SU-DHL-6 (cell line): ENCODE results near the gene RAB31.
"Not testable (repeated sequence)": the region's sequence is repeated elsewhere in the genome, so short reads cannot be mapped to it uniquely, and the experiment has no call there.

Experiments used
- H2AFZ ChIP-seq: fragments of 200-600 bp; sonication (generic); 2 replicates; pipeline ENCODE4 v1.6.1; 2014; ENCODE audit warnings: low read depth, mild to moderate bottlenecking, moderate library complexity, mixed read lengths, antibody characterized with exemption, low read length; ENCODE audit not compliant: severe bottlenecking
- H3F3A ChIP-seq: fragments of 200-600 bp; shearing (Covaris generic); 2 replicates; pipeline ENCODE4 v1.6.0; 2016; ENCODE audit warnings: antibody characterized with exemption, mild to moderate bottlenecking; ENCODE audit not compliant: insufficient read depth
- H3K27ac ChIP-seq: fragments of 200-600 bp; sonication (generic); 2 replicates; pipeline ENCODE4 v1.5.1; 2016; ENCODE audit warnings: low read depth, mild to moderate bottlenecking, low read length, moderate library complexity, mixed read lengths
- H3K27me3 ChIP-seq: fragments of 200-600 bp; sonication (generic), shearing (Covaris generic); 2 replicates; pipeline ENCODE4 v1.6.0; 2014; ENCODE audit warnings: mild to moderate bottlenecking, low read length
- H3K36me3 ChIP-seq: fragments of 200-600 bp; sonication (generic); 2 replicates; pipeline ENCODE4 v1.6.1; 2014; ENCODE audit warnings: mild to moderate bottlenecking, low read length, mixed read lengths
- H3K4me2 ChIP-seq: fragments of 300-600, 200-600 bp; shearing (Covaris generic), sonication (generic); 2 replicates; pipeline ENCODE4 v1.6.0; 2014; ENCODE audit warnings: low read length, low read depth, mild to moderate bottlenecking; ENCODE audit not compliant: poor library complexity, severe bottlenecking
- H3K4me3 ChIP-seq: fragments of 200-600 bp; sonication (generic); 2 replicates; pipeline ENCODE4 v1.5.1; 2014; ENCODE audit warnings: antibody characterized with exemption, low read length, mild to moderate bottlenecking, mixed read lengths; ENCODE audit not compliant: insufficient read depth, poor library complexity, severe bottlenecking
- H3K79me2 ChIP-seq: fragments of 200-600 bp; sonication (generic); 2 replicates; pipeline ENCODE4 v1.6.1; 2014; ENCODE audit warnings: mild to moderate bottlenecking, low read length, moderate library complexity; ENCODE audit not compliant: insufficient read depth
- H3K9ac ChIP-seq: fragments of 200-600 bp; sonication (generic); 2 replicates; pipeline ENCODE4 v1.7.0; 2014; ENCODE audit warnings: mild to moderate bottlenecking, low read length
- H3K9me2 ChIP-seq: fragments of 200-600 bp; sonication (generic); replicated peaks from 2 replicates; pipeline ENCODE4 v1.6.1; 2014; ENCODE audit warnings: low read length; ENCODE audit not compliant: insufficient read depth
- H3K9me3 ChIP-seq: fragments of 200-600 bp; sonication (generic); 2 replicates; pipeline ENCODE4 v1.6.1; 2014; ENCODE audit warnings: low read length, mixed read lengths; ENCODE audit not compliant: insufficient read depth
- H4K20me1 ChIP-seq: fragments of 200-600 bp; sonication (generic); 2 replicates; pipeline ENCODE4 v1.6.1; 2014; ENCODE audit warnings: low read depth, mild to moderate bottlenecking, antibody characterized with exemption, low read length, moderate library complexity, mixed read lengths
- EZH2phosphoT487 ChIP-seq: fragments of 200-600 bp; sonication (generic), shearing (Covaris generic); conservative IDR thresholded peaks from 2 replicates; pipeline ENCODE4 v1.6.1; 2018; ENCODE audit warnings: mild to moderate bottlenecking, antibody characterized with exemption, low read length, moderate library complexity, mixed read lengths
- TF ChIP-seq, protein P1 (sequence below): fragments of 200-600 bp; sonication (generic); IDR thresholded peaks from one replicate; pipeline ENCODE4 v1.5.1; 2017; ENCODE audit warnings: antibody characterized with exemption, mild to moderate bottlenecking, low read length, moderate library complexity; ENCODE audit not compliant: insufficient read depth, poor library complexity, severe bottlenecking

The RAB31 gene

DNA sequence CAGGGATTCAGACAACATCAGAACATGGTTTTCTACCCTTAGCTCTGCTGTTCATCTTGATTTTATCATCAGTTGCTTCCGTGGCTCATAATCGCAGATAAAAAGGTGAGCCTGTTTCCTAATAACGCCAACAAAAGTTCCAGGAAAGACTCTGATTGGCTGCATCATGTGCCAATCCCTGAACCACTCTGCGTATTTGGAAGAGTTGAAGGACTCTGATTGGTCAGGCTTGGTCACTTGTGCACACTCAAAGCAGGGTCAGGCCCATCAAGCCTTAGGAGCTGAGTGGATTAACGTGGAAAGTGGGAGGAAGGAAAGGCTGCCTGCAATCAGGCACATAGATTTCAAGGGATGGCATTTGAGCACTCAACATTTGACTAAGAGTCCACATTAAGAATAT, 189.0 kb downstream of the RAB31 start:
- no peak overlapping the region for H3K27ac ChIP-seq
- H3F3A ChIP-seq, result no peaks in the 10 kb centered on the region
- no peak overlapping the region for H2AFZ ChIP-seq

DNA sequence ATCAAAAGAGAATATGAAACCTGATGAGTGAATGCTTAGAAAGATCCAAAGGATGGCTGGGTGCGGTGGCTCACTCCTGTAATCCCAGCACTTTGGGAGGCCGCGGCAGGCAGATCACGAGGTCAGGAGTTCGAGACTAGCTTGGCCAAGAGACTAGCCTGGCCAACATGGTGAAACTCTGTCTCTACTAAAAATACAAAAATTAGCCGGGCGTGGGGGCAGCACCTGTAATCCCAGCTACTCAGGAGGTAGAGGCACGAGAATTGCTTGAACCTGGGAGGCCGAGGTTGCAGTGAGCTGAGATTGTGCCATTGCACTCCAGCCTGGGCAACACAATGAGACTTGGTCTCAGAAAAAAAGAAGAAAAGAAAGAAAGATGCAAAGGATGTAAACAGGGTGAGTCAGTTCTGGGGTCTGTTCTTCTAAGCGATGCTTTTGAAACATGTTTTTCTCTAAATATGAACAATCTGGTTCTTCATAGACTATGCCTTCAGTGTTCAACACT, 189.7 kb downstream of the RAB31 start:
- not testable (repeated sequence) for H3K36me3 ChIP-seq, H3K9me2 ChIP-seq, H3K27ac ChIP-seq, H2AFZ ChIP-seq, H3K4me2 ChIP-seq, H3K4me3 ChIP-seq, H4K20me1 ChIP-seq, H3K9me3 ChIP-seq, H3K79me2 ChIP-seq, H3K27me3 ChIP-seq, H3K9ac ChIP-seq, H3F3A ChIP-seq

More for the DNA sequence above, 189.0 kb downstream of the RAB31 start:
- Histone ChIP-seq H3K79me2 (no peaks in the 10 kb centered on the region), H3K9me2 (no peaks in the 10 kb centered on the region), H4K20me1 (no peaks in the 10 kb centered on the region), H3K9me3 (no peaks in the 10 kb centered on the region), H3K4me2 (no peak overlapping the region), H3K36me3 (no peaks in the 10 kb centered on the region), H3K27me3 (no peaks in the 10 kb centered on the region), H3K4me3 (no peak overlapping the region), H3K9ac (no peak overlapping the region)
- TF ChIP-seq EZH2phosphoT487, result no peak
- TF ChIP-seq, protein P1, sequence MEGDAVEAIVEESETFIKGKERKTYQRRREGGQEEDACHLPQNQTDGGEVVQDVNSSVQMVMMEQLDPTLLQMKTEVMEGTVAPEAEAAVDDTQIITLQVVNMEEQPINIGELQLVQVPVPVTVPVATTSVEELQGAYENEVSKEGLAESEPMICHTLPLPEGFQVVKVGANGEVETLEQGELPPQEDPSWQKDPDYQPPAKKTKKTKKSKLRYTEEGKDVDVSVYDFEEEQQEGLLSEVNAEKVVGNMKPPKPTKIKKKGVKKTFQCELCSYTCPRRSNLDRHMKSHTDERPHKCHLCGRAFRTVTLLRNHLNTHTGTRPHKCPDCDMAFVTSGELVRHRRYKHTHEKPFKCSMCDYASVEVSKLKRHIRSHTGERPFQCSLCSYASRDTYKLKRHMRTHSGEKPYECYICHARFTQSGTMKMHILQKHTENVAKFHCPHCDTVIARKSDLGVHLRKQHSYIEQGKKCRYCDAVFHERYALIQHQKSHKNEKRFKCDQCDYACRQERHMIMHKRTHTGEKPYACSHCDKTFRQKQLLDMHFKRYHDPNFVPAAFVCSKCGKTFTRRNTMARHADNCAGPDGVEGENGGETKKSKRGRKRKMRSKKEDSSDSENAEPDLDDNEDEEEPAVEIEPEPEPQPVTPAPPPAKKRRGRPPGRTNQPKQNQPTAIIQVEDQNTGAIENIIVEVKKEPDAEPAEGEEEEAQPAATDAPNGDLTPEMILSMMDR, result no peak

DNA sequence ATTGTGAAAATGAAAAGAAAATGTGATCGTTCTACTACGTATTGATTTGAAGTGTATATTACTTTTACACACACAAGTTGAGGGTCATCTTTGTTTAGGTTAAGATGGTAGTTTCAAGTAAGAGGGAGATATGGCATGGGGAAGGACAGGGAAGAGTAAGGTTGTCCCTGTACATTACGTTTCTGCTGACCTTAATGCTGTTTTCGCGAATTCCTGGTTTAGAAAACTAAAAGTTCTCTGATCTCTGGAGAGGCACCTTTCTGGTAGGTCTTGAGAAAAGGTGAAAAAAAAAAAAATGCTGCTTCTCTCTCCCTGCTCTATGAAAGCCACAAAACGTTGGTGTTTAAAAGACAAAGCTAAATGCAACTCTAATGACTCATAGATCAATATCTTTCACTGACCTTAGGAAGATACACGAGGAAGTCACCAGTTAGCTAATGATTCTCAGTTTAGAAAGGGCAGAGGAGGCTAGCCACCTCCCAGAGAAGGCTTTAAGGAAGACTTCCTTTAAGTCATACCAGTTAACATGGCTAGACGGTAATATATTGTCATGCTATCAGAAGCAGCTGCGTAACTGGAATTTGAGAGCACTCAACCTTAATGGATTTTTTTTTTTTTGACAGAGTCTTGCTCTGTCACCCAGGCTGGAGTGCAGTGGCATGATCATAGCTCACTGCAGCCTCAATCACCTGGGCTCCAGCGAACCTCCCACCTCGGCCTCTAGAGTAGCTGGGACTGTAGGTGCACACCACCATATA, 190.9 kb downstream of the RAB31 start:
- H3K4me2 ChIP-seq, result no peak overlapping the region

DNA sequence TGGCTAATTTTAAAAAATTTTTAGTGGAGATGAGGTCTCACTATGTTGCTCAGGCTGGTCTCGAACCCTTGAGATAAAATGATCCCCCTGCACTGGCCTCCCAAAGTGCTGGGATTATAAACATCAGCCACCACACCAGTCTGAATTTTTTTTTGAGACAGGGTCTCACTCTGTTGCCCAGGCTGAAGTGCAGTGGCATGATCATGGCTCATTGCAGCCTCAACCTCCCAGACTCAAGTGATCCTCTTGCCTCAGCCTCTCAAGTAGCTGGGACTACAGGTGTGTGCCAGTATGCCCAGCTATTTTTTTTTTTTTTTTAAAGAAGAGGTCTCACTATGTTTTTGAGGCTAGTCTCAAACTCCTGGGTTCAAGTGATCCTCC, 191.4 kb downstream of the RAB31 start:
- H3F3A ChIP-seq, H4K20me1 ChIP-seq, H3K27ac ChIP-seq, H3K9me2 ChIP-seq, H3K9me3 ChIP-seq, H3K9ac ChIP-seq, H3K4me3 ChIP-seq, H3K4me2 ChIP-seq, H2AFZ ChIP-seq, H3K36me3 ChIP-seq, H3K79me2 ChIP-seq, H3K27me3 ChIP-seq: not testable (repeated sequence)

More for the DNA sequence above, 190.9 kb downstream of the RAB31 start:
- H3F3A ChIP-seq, result no peaks in the 10 kb centered on the region
- no peaks in the 10 kb centered on the region for H3K36me3 ChIP-seq
- no peak overlapping the region for H3K4me3 ChIP-seq
- H3K9me3 ChIP-seq, result no peaks in the 10 kb centered on the region
- H4K20me1 ChIP-seq, result no peaks in the 10 kb centered on the region
- no peak overlapping the region for H3K9ac ChIP-seq
- no peaks in the 10 kb centered on the region for H3K27me3 ChIP-seq
- H3K9me2 ChIP-seq, result no peaks in the 10 kb centered on the region
- no peak for TF ChIP-seq EZH2phosphoT487
- TF ChIP-seq, protein P1, result no peak
- no peak overlapping the region for H2AFZ ChIP-seq
- H3K27ac ChIP-seq, result no peak overlapping the region
- H3K79me2 ChIP-seq, result no peaks in the 10 kb centered on the region
